ENCODE results near the gene CRAMP1.
A peak's percentile ranks its signal among the peaks of the same experiment; 100 is the strongest.
"Not testable (repeated sequence)": the region's sequence is repeated elsewhere in the genome, so short reads cannot be mapped to it uniquely, and the experiment has no call there.

CRAMP1 gene

GRCh38 chr16:1678500-1679098, 66.4 kb downstream of the CRAMP1 start:
- DNase-seq (ENCODE audit: low read depth) = peak; percentile 52

DNA sequence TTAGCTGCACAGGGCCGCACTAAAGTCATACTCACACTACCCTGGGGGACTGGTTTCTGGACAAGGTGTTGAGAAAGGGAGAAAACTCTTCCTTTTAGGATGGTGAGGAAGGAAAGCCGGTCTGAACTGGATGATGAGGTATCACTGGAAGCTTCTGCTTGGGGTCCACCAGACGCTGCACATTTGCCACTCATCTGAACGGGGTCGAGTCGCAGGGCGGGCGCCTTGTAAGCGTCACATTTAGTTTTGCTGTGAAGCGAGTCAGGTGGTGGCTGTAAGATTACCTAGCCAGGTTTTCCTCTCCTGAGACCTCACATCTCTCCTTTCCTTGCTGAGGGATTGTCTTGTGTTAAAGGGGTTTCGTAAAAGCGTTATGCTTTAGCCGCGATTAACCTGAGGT, 68.2 kb downstream of the CRAMP1 start:
- DNase-seq (ENCODE audit: low read depth) = no peak

- no peak for DNase-seq (ENCODE audit: low read depth)
Measured at GRCh38 chr16:1681032-1681431, 68.9 kb downstream of the CRAMP1 start.

- DNase-seq (ENCODE audit: low read depth) = no peak
Measured at GRCh38 chr16:1687427-1688316, 75.5 kb downstream of the CRAMP1 start.

GRCh38 chr16:1688807-1689560, 76.8 kb downstream of the CRAMP1 start:
- peak; percentile 86 for DNase-seq (ENCODE audit: low read depth)

DNA sequence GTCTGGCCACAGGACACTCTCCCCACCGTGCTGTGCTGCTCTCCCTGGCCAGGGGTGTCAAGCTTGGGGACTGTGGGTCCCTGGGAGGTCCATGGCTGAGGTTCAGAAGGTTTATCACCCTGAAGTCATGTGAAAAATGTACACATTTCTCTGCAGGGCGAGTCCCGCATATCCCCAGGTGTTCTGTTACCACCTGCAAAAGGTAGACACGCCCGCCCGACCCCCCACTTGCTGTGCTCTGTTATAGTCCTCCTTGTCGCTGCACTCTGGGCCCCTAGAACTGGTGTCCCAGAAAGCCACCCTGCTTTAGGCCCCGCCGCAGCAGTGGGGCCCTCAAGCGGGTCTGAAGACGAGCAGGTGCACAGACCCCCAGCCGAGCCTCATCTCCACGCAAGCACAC, 77.7 kb downstream of the CRAMP1 start:
- no peak for DNase-seq (ENCODE audit: low read depth)

- DNase-seq (ENCODE audit: low read depth) = no peak
Measured at GRCh38 chr16:1690810-1691209, 78.7 kb downstream of the CRAMP1 start.

DNA sequence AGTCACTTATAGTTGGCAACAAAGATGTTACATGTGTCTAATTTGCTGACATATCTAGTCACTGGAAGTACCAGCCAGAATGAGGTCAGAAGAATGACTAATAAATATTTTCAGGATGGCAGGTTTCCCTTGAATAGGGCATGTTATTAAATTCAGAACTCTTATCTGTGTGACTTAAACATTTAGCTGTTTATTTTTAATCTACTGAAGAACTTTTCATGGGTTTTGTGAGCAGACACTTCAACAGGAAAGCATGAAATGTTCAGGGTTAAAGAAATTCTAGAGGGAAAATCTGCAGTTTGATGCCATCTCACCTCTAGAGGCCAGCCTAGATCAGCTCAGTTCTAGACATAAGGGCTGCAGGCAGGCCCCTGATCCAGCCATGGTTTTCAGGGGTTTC, 79.1 kb downstream of the CRAMP1 start:
- peak; percentile 70 for DNase-seq (ENCODE audit: low read depth)

DNA sequence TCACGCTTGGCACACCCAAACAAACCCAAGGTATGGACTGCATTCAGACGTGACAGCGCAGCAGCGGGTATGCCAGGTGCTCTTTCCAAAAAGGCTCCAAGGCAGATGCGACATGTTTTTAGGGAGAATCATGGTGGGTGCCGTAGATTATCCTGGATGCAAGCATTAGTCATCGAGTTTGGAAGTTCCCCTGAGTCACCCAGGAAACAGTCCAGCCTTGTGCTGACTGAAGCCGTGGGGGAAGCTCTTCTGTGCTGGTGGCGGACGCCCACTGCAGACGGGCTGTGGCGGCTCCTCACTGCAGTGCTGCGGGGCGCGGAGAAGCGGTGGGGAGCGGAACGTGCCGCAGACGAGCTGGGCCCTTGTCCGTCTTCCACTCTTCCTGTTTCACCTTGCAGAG, 79.8 kb downstream of the CRAMP1 start:
- DNase-seq (ENCODE audit: low read depth) = peak; percentile 93

DNA sequence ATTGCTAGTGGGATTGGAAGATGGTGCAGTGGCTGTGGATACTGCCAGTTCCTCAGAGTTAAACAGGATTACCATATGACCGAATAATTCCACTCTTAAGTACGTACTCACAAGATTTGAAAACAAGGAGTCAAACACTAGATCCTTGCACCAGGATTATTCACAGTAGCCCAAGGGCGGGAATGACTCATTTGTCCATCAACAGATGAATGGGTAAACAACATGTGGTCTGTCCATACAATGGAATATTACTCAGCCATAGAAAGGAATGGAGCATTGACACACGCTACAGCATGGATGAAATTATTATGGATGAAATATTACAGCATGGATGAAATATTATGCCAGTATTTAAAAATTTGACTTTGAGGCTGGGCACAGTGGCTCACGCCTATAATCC, 84.7 kb downstream of the CRAMP1 start:
- DNase-seq (ENCODE audit: low read depth) = peak; percentile 84

DNA sequence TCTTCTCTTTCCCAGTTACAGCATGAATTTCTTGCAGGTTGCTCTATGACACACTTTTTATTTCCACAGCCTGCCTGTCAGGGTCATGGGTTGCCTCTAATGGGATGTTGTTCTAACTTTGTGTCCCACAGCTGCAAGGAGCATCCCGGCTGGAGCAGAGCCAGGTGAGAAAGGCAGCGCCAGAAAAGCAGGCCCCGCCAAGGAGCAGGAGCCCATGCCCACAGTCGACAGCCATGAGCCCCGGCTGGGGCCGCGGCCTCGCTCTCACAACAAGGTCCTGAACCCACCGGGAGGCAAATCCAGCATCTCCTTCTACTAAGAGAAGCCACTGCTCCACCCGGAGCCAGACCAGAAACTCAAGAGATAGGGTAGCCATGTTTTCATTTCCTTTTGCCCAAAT, 86.5 kb downstream of the CRAMP1 start:
- no peak for DNase-seq (ENCODE audit: low read depth)

- DNase-seq (ENCODE audit: low read depth) = no peak
Measured at GRCh38 chr16:1700246-1700645, 88.1 kb downstream of the CRAMP1 start.

GRCh38 chr16:1701216-1701878, 89.2 kb downstream of the CRAMP1 start:
- no peak for DNase-seq (ENCODE audit: low read depth)

GRCh38 chr16:1705324-1705687, 93.1 kb downstream of the CRAMP1 start:
- DNase-seq (ENCODE audit: low read depth) = not testable (repeated sequence)

GRCh38 chr16:1705688-1706385, 93.7 kb downstream of the CRAMP1 start, which contains the start of gene MAPK8IP3:
Gene MAPK8IP3, plus strand, starts transcription at chr16:1706195. Its CDS starts 145 bp downstream, at chr16:1706340.
- DNase-seq (ENCODE audit: low read depth) = peak; percentile 88

GRCh38 chr16:1706386-1707192, 94.4 kb downstream of the CRAMP1 start:
- DNase-seq (ENCODE audit: low read depth) = peak; percentile 55

DNA sequence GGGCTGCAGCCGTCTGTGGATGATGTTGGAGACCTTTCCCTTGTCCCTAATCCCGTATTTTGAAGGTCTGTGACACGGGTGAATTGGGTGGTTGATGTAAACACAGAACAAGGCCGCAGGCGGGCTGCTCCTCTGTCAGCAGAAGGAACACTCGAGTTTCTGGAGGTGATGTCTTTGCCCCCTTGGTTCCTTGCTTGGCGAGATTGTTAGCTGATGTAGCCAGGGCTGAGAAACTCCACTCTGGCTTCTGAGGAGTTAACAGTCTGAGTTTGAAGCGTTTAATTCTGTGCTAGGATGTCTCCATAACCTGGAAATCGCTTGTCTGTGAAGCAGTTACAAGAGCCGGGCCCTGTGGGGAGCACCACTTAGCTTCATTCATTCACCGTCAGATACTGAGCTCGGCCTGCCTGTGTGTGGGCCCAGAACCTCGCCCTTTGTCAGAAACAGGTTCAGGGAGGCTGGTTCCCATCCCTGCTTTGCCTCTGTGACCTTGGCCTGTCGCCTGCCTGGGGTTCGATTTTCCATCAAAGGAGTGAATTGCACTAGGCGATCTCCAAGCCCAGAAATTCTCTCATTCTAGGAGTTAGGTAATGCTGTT, 95.1 kb downstream of the CRAMP1 start:
- peak; percentile 42 for DNase-seq (ENCODE audit: low read depth)

DNA sequence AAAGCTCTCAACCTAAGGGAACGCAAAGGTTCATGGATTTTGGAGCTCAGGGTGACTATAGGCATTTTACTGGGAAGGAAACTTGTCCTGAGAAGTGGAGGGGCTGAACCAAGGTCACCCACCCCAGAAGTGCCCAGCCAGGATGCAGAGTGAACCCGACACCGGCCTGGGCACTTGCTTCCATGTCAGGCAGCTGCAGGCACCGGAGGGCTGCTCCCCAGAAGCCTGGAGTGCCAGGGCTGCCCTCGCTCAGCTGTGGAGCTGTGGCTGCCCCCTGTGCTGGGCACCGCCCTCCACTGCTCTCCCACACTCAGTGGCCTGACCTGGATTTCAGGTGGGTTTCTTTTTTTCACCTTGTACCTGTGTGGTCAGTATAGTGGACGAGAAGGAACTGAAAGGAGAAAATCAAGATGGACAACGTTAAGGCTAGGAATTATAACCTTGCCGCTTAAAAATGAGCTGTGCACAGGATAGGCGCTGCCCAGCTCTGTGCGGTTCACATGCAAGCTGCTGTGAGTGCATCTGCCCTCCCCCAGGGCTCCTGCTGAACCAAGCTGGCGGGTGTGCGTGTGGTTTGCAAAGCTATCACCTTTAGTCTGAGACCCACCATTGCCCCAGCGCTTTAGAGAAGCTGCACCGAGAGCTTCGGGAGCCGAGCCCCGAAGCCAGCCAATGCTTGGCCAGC, 96.1 kb downstream of the CRAMP1 start:
- DNase-seq (ENCODE audit: low read depth) = no peak

DNA sequence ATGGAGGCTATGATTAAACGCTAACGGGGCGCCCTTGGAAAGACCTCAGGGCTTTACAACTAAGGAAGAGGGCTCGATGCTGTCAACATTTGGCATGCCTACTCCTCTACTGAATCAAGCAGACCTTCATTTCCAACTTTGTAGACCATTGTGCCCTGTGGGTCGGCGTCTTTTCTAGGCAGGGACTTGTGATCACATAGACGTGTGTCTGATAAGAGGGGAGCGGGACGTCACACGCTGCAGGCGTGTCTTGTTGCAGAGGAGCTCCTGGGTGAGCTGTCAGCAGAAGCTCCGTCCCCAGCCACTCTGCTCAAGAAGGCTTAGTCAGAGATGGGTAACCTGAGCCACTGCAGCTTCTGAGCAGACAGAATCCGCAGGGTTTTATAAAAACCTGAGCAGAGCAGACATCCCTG, 96.6 kb downstream of the CRAMP1 start:
- DNase-seq (ENCODE audit: low read depth) = peak; percentile 37

GRCh38 chr16:1709356-1709755, 97.2 kb downstream of the CRAMP1 start:
- DNase-seq (ENCODE audit: low read depth) = no peak

Measured in ELR (cell line).